Measurements from ENCODE around the gene VSIG2.

Gene VSIG2

GRCh38 chr11:124736736-124737135 lies 15.3 kb downstream of the VSIG2 start:
- TF ChIP-seq, protein P1, sequence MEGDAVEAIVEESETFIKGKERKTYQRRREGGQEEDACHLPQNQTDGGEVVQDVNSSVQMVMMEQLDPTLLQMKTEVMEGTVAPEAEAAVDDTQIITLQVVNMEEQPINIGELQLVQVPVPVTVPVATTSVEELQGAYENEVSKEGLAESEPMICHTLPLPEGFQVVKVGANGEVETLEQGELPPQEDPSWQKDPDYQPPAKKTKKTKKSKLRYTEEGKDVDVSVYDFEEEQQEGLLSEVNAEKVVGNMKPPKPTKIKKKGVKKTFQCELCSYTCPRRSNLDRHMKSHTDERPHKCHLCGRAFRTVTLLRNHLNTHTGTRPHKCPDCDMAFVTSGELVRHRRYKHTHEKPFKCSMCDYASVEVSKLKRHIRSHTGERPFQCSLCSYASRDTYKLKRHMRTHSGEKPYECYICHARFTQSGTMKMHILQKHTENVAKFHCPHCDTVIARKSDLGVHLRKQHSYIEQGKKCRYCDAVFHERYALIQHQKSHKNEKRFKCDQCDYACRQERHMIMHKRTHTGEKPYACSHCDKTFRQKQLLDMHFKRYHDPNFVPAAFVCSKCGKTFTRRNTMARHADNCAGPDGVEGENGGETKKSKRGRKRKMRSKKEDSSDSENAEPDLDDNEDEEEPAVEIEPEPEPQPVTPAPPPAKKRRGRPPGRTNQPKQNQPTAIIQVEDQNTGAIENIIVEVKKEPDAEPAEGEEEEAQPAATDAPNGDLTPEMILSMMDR (IDR thresholded peaks at IDR 0.05; ENCODE audit: low read depth, low read length, missing control alignments): no peak
- DNase-seq (ENCODE audit: low read depth): no peak
- no peak overlapping the region for H3K4me3 ChIP-seq (ENCODE audit: low read depth, low read length)

DNA sequence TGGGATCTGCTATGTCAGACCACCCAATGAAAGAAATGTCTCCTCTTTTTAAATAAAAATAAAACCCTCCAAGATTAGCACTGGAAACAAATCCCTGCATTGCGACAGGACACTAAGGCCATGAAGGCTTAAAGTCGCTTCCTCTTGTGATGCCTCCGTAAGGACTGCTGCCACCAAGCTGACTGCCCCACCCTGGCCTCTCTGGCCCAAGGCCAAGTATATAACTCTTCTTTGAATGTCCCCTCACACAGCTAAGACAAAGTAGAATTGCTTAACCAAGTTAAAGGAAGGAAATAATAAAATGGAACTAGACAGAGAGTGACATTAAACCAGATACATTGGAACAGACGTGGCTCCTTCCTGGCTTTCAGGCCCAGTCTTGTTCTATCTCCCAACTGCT lies 19.8 kb downstream of the VSIG2 start:
- H3K4me3 ChIP-seq (ENCODE audit: low read depth, low read length): no peak overlapping the region
- TF ChIP-seq, protein P1 (IDR thresholded peaks at IDR 0.05; ENCODE audit: low read depth, low read length, missing control alignments): no peak
- no peak for DNase-seq (ENCODE audit: low read depth)

DNA sequence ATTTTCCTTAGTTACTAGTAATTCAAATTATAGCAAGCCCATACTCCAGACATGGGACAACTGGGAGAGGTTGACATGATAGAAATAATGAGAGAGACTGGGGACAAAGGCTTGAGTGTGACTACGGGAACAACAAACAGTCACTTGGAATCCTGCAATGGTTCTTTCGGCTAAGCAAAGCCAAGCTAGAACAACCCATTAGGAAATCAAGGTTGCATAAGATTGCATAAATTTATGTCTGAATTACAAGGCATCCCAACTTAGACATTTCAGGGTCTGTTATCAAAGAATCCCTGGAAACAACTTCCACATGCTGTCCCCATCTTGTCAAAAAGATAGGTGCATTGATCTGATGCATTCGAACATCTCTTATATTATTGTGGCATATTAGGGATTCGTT lies 22.5 kb downstream of the VSIG2 start:
- DNase-seq (ENCODE audit: low read depth): no peak
- TF ChIP-seq, protein P1 (IDR thresholded peaks at IDR 0.05; ENCODE audit: low read depth, low read length, missing control alignments): no peak
- H3K4me3 ChIP-seq (ENCODE audit: low read depth, low read length): no peak overlapping the region

- no peak overlapping the region for H3K4me3 ChIP-seq (ENCODE audit: low read depth, low read length)
Observed at GRCh38 chr11:124728134-124728533, 23.9 kb downstream of the VSIG2 start.

GRCh38 chr11:124727474-124727873 lies 24.6 kb downstream of the VSIG2 start:
- H3K4me3 ChIP-seq (ENCODE audit: low read depth, low read length): no peak overlapping the region
- TF ChIP-seq, protein P1 (IDR thresholded peaks at IDR 0.05; ENCODE audit: low read depth, low read length, missing control alignments): no peak
- DNase-seq (ENCODE audit: low read depth): no peak

More at GRCh38 chr11:124728134-124728533, 23.9 kb downstream of the VSIG2 start:
- DNase-seq (ENCODE audit: low read depth): no peak
- TF ChIP-seq, protein P1 (IDR thresholded peaks at IDR 0.05; ENCODE audit: low read depth, low read length, missing control alignments): no peak

DNA sequence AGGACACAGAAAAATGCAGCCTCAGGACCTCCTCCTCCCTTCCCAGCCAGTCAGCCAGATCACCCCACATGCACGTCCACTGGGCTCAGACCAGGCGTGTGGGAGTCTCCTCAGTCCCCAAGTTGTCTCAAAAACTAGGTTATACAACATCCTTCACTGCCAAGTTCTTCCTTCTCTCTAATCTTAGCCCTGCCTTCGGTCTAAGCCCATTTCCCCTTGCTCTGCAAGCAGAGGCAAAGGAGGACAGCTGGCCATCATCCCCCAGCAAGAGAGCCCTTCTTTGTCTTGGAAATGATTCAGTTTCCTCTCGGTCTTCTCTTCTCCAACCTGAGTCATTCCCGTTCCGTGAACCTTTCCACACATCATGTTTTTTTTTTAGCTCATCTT lies 26.3 kb downstream of the VSIG2 start:
- DNase-seq (ENCODE audit: low read depth): no peak
- TF ChIP-seq, protein P1 (IDR thresholded peaks at IDR 0.05; ENCODE audit: low read depth, low read length, missing control alignments): no peak
- no peak overlapping the region for H3K4me3 ChIP-seq (ENCODE audit: low read depth, low read length)

- TF ChIP-seq, protein P1 (IDR thresholded peaks at IDR 0.05; ENCODE audit: low read depth, low read length, missing control alignments): no peak
- no peak for DNase-seq (ENCODE audit: low read depth)
- no peak overlapping the region for H3K4me3 ChIP-seq (ENCODE audit: low read depth, low read length)
Observed at GRCh38 chr11:124724979-124725718, 26.9 kb downstream of the VSIG2 start.

Data from GM12864 (cell line).